Liver (tissue), 9 donors: ENCODE measurements around the gene PIANP. TPM values are rescaled to one million over a fixed set of nuclear protein-coding genes. Genes with fewer than 3 reads are reported as not detected.

ENCODE experiments used
- DNase-seq: peaks from one replicate; pipeline ENCODE4 v3.0.0-alpha.2; 2017; ENCODE audit warnings: low spot score
- H3K27ac ChIP-seq, 2 donors: one replicate each; pipeline ENCODE4 v1.7.0; 2013; ENCODE audit warnings: inconsistent platforms in 2 of 2, low read length in 2 of 2, control low read depth in 1 of 2, low read depth in 1 of 2, mild to moderate bottlenecking in 1 of 2
- H3K27me3 ChIP-seq, 4 donors: one replicate each; pipeline versions ENCODE4 v1.6.1 to v1.7.0; 2013; ENCODE audit warnings: low read length in 3 of 4, inconsistent platforms in 1 of 4, mild to moderate bottlenecking in 1 of 4, moderate library complexity in 1 of 4; ENCODE audit not compliant: control insufficient read depth in 4 of 4, insufficient read depth in 4 of 4
- H3K36me3 ChIP-seq, 4 donors: one replicate each; pipeline versions ENCODE4 v1.6.1 to v1.7.0; 2013; ENCODE audit warnings: low read length in 3 of 4, mild to moderate bottlenecking in 3 of 4, low read depth in 1 of 4, moderate library complexity in 1 of 4; ENCODE audit not compliant: control insufficient read depth in 4 of 4, insufficient read depth in 3 of 4
- H3K4me1 ChIP-seq, 4 donors: one replicate each; pipeline versions ENCODE4 v1.6.1 to v1.7.0; 2013; ENCODE audit warnings: low read length in 3 of 4, mild to moderate bottlenecking in 3 of 4, moderate library complexity in 1 of 4; ENCODE audit not compliant: control insufficient read depth in 4 of 4, insufficient read depth in 4 of 4
- H3K4me3 ChIP-seq, 3 donors: one replicate each; pipeline versions ENCODE4 v1.6.1 to v1.7.0; 2013; ENCODE audit warnings: low read length in 3 of 3, control low read depth in 1 of 3, low read depth in 1 of 3, mild to moderate bottlenecking in 1 of 3
- H3K9ac ChIP-seq, 2 donors: one replicate each; pipeline ENCODE4 v1.7.0; 2013; ENCODE audit warnings: low read length in 2 of 2, mild to moderate bottlenecking in 2 of 2, moderate library complexity in 2 of 2, control low read depth in 1 of 2, low read depth in 1 of 2
- H3K9me3 ChIP-seq, 4 donors: one replicate each; pipeline versions ENCODE4 v1.6.1 to v1.7.0; 2013; ENCODE audit warnings: low read length in 3 of 4; ENCODE audit not compliant: control insufficient read depth in 4 of 4
- CTCF ChIP-seq: fragments of 150-350 bp; IDR thresholded peaks from 2 replicates; pipeline ENCODE4 v1.5.1; 2017; ENCODE audit warnings: improper control_type of control experiment, low read depth, low read length; ENCODE audit not compliant: missing input control
- EGR1 ChIP-seq, 2 donors: IDR thresholded peaks; 2 replicates each; pipeline ENCODE4 v1.6.1; 2016 to 2018; ENCODE audit warnings: antibody characterized with exemption in 2 of 2, low read depth in 2 of 2
- FOXA1 ChIP-seq: IDR thresholded peaks from 2 replicates; pipeline ENCODE4 v1.6.1; 2016; ENCODE audit warnings: antibody characterized with exemption
- FOXA2 ChIP-seq: IDR thresholded peaks from 2 replicates; pipeline ENCODE4 v1.6.1; 2016; ENCODE audit warnings: antibody characterized with exemption
- GABPA ChIP-seq, 2 donors: IDR thresholded peaks in 1 of 2; conservative IDR thresholded peaks in 1 of 2; 2 replicates each; pipeline ENCODE4 v1.6.1; 2016; ENCODE audit warnings: antibody characterized with exemption in 2 of 2, mild to moderate bottlenecking in 1 of 2, moderate library complexity in 1 of 2
- HNF4G ChIP-seq: IDR thresholded peaks from 2 replicates; pipeline ENCODE4 v1.6.1; 2016; ENCODE audit warnings: antibody characterized with exemption
- JUND ChIP-seq, 2 donors: IDR thresholded peaks; 2 replicates each; pipeline ENCODE4 v1.6.1; 2016; ENCODE audit warnings: antibody characterized with exemption in 2 of 2
- MAX ChIP-seq: IDR thresholded peaks from 2 replicates; pipeline ENCODE4 v1.6.1; 2016; ENCODE audit warnings: antibody characterized with exemption
- NR2F2 ChIP-seq: IDR thresholded peaks from 2 replicates; pipeline ENCODE4 v1.6.1; 2016; ENCODE audit warnings: antibody characterized with exemption
- RAD21 ChIP-seq, 2 donors: IDR thresholded peaks; 2 replicates each; pipeline ENCODE4 v1.6.1; 2016; ENCODE audit warnings: antibody characterized with exemption in 2 of 2, mild to moderate bottlenecking in 2 of 2
- RXRA ChIP-seq, 2 donors: IDR thresholded peaks; 2 replicates each; pipeline ENCODE4 v1.6.1; 2017 to 2018; ENCODE audit warnings: antibody characterized with exemption in 2 of 2, mild to moderate bottlenecking in 1 of 2
- SP1 ChIP-seq: IDR thresholded peaks from 2 replicates; pipeline ENCODE4 v1.6.1; 2018; ENCODE audit warnings: antibody characterized with exemption, mild to moderate bottlenecking
- TAF1 ChIP-seq: conservative IDR thresholded peaks from 2 replicates; pipeline ENCODE4 v1.6.1; 2016; ENCODE audit warnings: antibody characterized with exemption, mild to moderate bottlenecking
- ZBTB33 ChIP-seq: IDR thresholded peaks from 2 replicates; pipeline ENCODE4 v1.6.1; 2016; ENCODE audit warnings: antibody characterized with exemption
- WGBS: extraction: QIAGEN DNeasy Blood & Tissue Kit; methylation state at CpG from one replicate; pipeline ENCODE4 v1.1.7; 2013; 5-methylcytosine and 5-hydroxymethylcytosine counted together
- polyA plus RNA-seq, 2 donors: library from polyadenylated mRNA; stranded (reverse) in 1 of 2; unstranded in 1 of 2; fragments of 200-250 nt in 1 of 2; fragments of >200 nt in 1 of 2; fragmentation: Nextera tagmentation in 1 of 2; extraction: Ambion mirVana in 1 of 2; gene quantifications; one replicate each; pipeline versions ENCODE4 v1.2.1 to v1.2.3, GENCODE V29; 2013 to 2015
- total RNA-seq, 2 donors: library from RNA; depleted of rRNA; stranded (reverse); fragments of >200 nt; gene quantifications; one replicate each; pipeline ENCODE4 v1.2.3, GENCODE V29; 2014
- donor health status: healthy.
- donor health status: healthy.
- donor health status: healthy.
- donor health status: healthy.
- donor health status: healthy.

The PIANP gene
- total and polyA plus RNA-seq, 4 donors = 0.03 TPM; not detected in 3

GRCh38 chr12:6676962-6677361, 23.7 kb downstream of the PIANP start (continued):
- TF ChIP-seq ZBTB33 = no peak
- no peak for TF ChIP-seq FOXA2
- TF ChIP-seq EGR1 (IDR thresholded peaks at IDR 0.05; ENCODE audit: low read depth in 2 of 2) = no peak
- no peak for TF ChIP-seq TAF1
- no peak for TF ChIP-seq FOXA1
- no peak for TF ChIP-seq RXRA (IDR thresholded peaks at IDR 0.05)
- TF ChIP-seq JUND (IDR thresholded peaks at IDR 0.05) = no peak

- DNase-seq = no peak
- Histone ChIP-seq H3K4me1 (no peaks in the 10 kb centered on the region), H3K9ac (no peak overlapping the region), H3K9me3 (no peaks in the 10 kb centered on the region), H3K4me3 (no peak overlapping the region), H3K27ac (no peak overlapping the region), H3K36me3 (peaks cover 28 to 92% (median 69%) of the 10 kb centered on the region in 4 donors), H3K27me3 (no peaks in the 10 kb centered on the region)
- WGBS = 91% methylated on average over 18 of the region's 18 CpGs
- TF ChIP-seq MAX = no peak
- no peak for TF ChIP-seq EGR1 (IDR thresholded peaks at IDR 0.05; ENCODE audit: low read depth in 2 of 2)
- TF ChIP-seq FOXA1 = no peak
- TF ChIP-seq SP1 = no peak
- no peak for TF ChIP-seq CTCF
- TF ChIP-seq RAD21 (IDR thresholded peaks at IDR 0.05) = no peak
- no peak for TF ChIP-seq GABPA (IDR thresholded peaks at IDR 0.05 in 1 of 2, conservative IDR thresholded peaks at IDR 0.05 in 1 of 2)
- TF ChIP-seq HNF4G = no peak
- no peak for TF ChIP-seq RXRA (IDR thresholded peaks at IDR 0.05)
- no peak for TF ChIP-seq JUND (IDR thresholded peaks at IDR 0.05)
- TF ChIP-seq ZBTB33 = no peak
- no peak for TF ChIP-seq NR2F2
- no peak for TF ChIP-seq TAF1
Observed at GRCh38 chr12:6672143-6672542, 28.5 kb downstream of the PIANP start.

- peaks cover 23 to 57% (median 49%) of the 10 kb centered on the region in 4 donors for H3K36me3 ChIP-seq
- DNase-seq = no peak
- WGBS = 80% methylated on average over 8 of the region's 8 CpGs
- no peaks in the 10 kb centered on the region for H3K4me1 ChIP-seq
- H3K27me3 ChIP-seq = no peaks in the 10 kb centered on the region
- no peak for TF ChIP-seq JUND (IDR thresholded peaks at IDR 0.05)
- peak in 1 of 2 donors; percentile 50 for TF ChIP-seq RAD21 (IDR thresholded peaks at IDR 0.05)
- no peak overlapping the region for H3K27ac ChIP-seq
- no peak overlapping the region for H3K9ac ChIP-seq
- H3K9me3 ChIP-seq = no peaks in the 10 kb centered on the region
- no peak overlapping the region for H3K4me3 ChIP-seq
Observed at GRCh38 chr12:6667559-6668210, 32.9 kb downstream of the PIANP start.
